Endodermal cell (in vitro differentiated cells): ENCODE measurements around the gene SND1. TPM values are rescaled to one million over a fixed set of nuclear protein-coding genes. Genes with fewer than 3 reads are reported as not detected.

Experiments
- DNase-seq: peaks from one replicate; pipeline ENCODE4 v3.0.0-alpha.2; 2017
- H3K27ac ChIP-seq: 2 replicates; pipeline ENCODE4 v1.5.1; 2013; ENCODE audit warnings: mild to moderate bottlenecking, low read depth, low read length, moderate library complexity
- H3K27me3 ChIP-seq: 2 replicates; pipeline ENCODE4 v1.6.1; 2013; ENCODE audit warnings: mild to moderate bottlenecking, low read length, moderate library complexity; ENCODE audit not compliant: insufficient read depth, control insufficient read depth, poor library complexity, severe bottlenecking
- H3K36me3 ChIP-seq: 2 replicates; pipeline ENCODE4 v1.7.0; 2013; ENCODE audit warnings: mild to moderate bottlenecking, low read length, moderate library complexity; ENCODE audit not compliant: control insufficient read depth, insufficient read depth
- H3K4me1 ChIP-seq: one replicate; pipeline ENCODE4 v1.7.0; 2013; ENCODE audit warnings: low read length; ENCODE audit not compliant: control insufficient read depth, insufficient read depth
- H3K4me3 ChIP-seq: 2 replicates; pipeline ENCODE4 v1.5.1; 2013; ENCODE audit warnings: mild to moderate bottlenecking, low read length, moderate library complexity
- H3K9ac ChIP-seq: 2 replicates; pipeline ENCODE4 v1.6.1; 2013; ENCODE audit warnings: mild to moderate bottlenecking, low read length, moderate library complexity; ENCODE audit not compliant: poor library complexity, severe bottlenecking; ENCODE audit errors: extremely low read depth
- H3K9me3 ChIP-seq: 2 replicates; pipeline ENCODE4 v1.6.1; 2013; ENCODE audit warnings: mild to moderate bottlenecking, low read length, moderate library complexity; ENCODE audit not compliant: control insufficient read depth
- H3K27ac Mint-ChIP-seq: 2 replicates; pipeline ENCODE4 v1.8.0; 2020; ENCODE audit warnings: mixed read lengths
- H3K27me3 Mint-ChIP-seq: 2 replicates; pipeline ENCODE4 v1.8.0; 2021; ENCODE audit warnings: mild to moderate bottlenecking, mixed read lengths; ENCODE audit not compliant: insufficient read depth
- H3K36me3 Mint-ChIP-seq: 2 replicates; pipeline ENCODE4 v1.8.0; 2020; ENCODE audit warnings: low read depth, mixed read lengths
- H3K4me1 Mint-ChIP-seq: 2 replicates; pipeline ENCODE4 v1.8.0; 2020; ENCODE audit warnings: mixed read lengths
- H3K4me3 Mint-ChIP-seq: 2 replicates; pipeline ENCODE4 v1.8.0; 2020; ENCODE audit warnings: mild to moderate bottlenecking, moderate library complexity, mixed read lengths
- H3K9me3 Mint-ChIP-seq: 2 replicates; pipeline ENCODE4 v1.8.0; 2020; ENCODE audit warnings: mild to moderate bottlenecking, mixed read lengths
- WGBS, 2 experiments: methylation state at CpG; one replicate each; pipeline versions ENCODE4 v1.1.5 to v1.1.7; 2013; ENCODE audit warnings: missing lambda C conversion rate in 2 of 2, mixed read lengths in 1 of 2; ENCODE audit not compliant: insufficient coverage in 1 of 2, insufficient read length in 1 of 2; 5-methylcytosine and 5-hydroxymethylcytosine counted together
- total RNA-seq, 2 donors: library from RNA; stranded (reverse); fragmentation: NEBNext Ultra II Directional in 1 of 2; extraction: Animal tissue kit (Norgen Biotek cat#: 25700) in 1 of 2; gene quantifications; 2 replicates in 1 of 2; 3 replicates in 1 of 2; pipeline ENCODE4 v1.2.1, GENCODE V29; 2021
- TF ChIP-seq, protein P1 (sequence below): fragments of 200-600 bp; sonication (generic); conservative IDR thresholded peaks from 2 replicates; pipeline ENCODE4 v1.5.0; 2021; ENCODE audit warnings: antibody characterized with exemption, mild to moderate bottlenecking

The SND1 gene
- total RNA-seq, 2 donors from 2014 or later = 240 to 267 TPM

DNA sequence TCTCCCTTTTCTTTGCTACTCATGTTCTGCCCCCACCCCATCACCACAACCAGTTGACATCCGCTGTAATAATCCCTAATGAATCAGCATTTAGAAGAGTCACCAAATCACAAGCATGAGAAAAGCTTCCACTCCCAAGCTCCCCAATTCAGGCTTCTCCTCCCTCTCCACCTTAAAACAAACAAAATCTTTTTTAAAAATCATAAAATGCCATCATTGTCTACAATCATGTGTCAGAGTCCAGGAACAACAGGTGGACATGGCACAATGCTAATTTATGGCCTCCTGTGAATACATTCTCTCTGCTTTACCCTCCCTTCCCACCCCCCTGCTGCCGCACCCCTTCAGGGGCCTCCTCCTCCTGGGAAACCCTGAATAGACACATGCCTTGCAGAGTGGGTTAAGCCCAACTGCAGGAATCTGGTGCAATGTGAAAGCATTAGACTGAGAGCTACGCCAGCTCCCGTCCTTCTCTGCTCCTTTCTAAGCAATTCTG lies 375.5 kb downstream of the SND1 start:
- H3K4me3 Mint-ChIP-seq = no peak overlapping the region
- H3K27ac ChIP-seq = peak overlapping the region; percentile 9

DNA sequence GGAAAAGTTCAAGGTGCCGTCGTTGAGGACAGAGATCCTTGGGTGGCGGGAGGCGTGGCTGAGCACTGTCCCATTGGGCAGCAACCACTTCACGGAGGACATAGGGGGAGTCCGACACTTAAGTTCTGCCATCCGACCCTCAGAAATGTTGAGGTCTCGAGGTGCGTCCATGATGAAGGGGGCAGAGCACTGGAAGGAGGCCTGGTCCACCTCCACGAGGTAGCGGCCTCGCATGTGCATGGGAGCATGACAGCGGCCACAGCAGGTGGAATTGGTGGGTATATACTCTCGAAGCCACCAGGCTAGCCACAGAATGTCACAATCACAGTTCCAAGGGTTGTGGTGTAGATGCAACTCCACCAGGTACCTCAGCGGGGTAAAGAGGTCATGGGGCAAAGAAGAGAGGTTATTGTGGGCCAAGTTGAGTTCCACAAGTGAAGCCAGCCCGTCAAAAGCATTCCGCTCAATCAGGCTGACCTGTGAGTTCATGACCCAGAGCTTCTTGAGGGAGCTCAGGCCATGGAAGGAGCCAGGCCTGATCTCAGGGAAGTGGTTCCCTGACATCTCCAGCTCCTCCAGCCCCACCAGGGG lies 377.5 kb downstream of the SND1 start:
- no peak overlapping the region for H3K9ac ChIP-seq
- Mint-ChIP-seq H3K36me3 (peaks cover 13% of the 10 kb centered on the region), H3K4me3 (no peak overlapping the region), H3K27me3 (peaks cover 47% of the 10 kb centered on the region), H3K4me1 (peaks cover 9% of the 10 kb centered on the region), H3K9me3 (no peaks in the 10 kb centered on the region), H3K27ac (no peak overlapping the region)
- peaks cover 27% of the 10 kb centered on the region for H3K27me3 ChIP-seq
- DNase-seq = no peak
- H3K36me3 ChIP-seq = peaks cover 28% of the 10 kb centered on the region
- TF ChIP-seq, protein P1, sequence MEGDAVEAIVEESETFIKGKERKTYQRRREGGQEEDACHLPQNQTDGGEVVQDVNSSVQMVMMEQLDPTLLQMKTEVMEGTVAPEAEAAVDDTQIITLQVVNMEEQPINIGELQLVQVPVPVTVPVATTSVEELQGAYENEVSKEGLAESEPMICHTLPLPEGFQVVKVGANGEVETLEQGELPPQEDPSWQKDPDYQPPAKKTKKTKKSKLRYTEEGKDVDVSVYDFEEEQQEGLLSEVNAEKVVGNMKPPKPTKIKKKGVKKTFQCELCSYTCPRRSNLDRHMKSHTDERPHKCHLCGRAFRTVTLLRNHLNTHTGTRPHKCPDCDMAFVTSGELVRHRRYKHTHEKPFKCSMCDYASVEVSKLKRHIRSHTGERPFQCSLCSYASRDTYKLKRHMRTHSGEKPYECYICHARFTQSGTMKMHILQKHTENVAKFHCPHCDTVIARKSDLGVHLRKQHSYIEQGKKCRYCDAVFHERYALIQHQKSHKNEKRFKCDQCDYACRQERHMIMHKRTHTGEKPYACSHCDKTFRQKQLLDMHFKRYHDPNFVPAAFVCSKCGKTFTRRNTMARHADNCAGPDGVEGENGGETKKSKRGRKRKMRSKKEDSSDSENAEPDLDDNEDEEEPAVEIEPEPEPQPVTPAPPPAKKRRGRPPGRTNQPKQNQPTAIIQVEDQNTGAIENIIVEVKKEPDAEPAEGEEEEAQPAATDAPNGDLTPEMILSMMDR = no peak
- 95 to 96% methylated on average over 11 to 17 of the region's 17 CpGs for WGBS, 2 experiments
- H3K4me3 ChIP-seq = no peak overlapping the region
- no peak overlapping the region for H3K27ac ChIP-seq
- H3K4me1 ChIP-seq = peaks cover 6% of the 10 kb centered on the region
- H3K9me3 ChIP-seq = no peaks in the 10 kb centered on the region

More for the DNA sequence above, 375.5 kb downstream of the SND1 start:
- H3K9me3 ChIP-seq = no peaks in the 10 kb centered on the region
- peaks cover 13% of the 10 kb centered on the region for H3K4me1 ChIP-seq
- no peak for DNase-seq
- H3K9me3 Mint-ChIP-seq = no peaks in the 10 kb centered on the region
- no peak overlapping the region for H3K9ac ChIP-seq
- TF ChIP-seq, protein P1 = no peak
- H3K4me3 ChIP-seq = no peak overlapping the region
- H3K27me3 Mint-ChIP-seq = peaks cover 27% of the 10 kb centered on the region
- no peak overlapping the region for H3K27ac Mint-ChIP-seq
- 54 to 80% methylated on average over 3 to 4 of the region's 4 CpGs for WGBS, 2 experiments
- H3K4me1 Mint-ChIP-seq = peaks cover 7% of the 10 kb centered on the region
- H3K36me3 ChIP-seq = peaks cover 38% of the 10 kb centered on the region
- H3K36me3 Mint-ChIP-seq = peaks cover 13% of the 10 kb centered on the region
- H3K27me3 ChIP-seq = peaks cover 10% of the 10 kb centered on the region

DNA sequence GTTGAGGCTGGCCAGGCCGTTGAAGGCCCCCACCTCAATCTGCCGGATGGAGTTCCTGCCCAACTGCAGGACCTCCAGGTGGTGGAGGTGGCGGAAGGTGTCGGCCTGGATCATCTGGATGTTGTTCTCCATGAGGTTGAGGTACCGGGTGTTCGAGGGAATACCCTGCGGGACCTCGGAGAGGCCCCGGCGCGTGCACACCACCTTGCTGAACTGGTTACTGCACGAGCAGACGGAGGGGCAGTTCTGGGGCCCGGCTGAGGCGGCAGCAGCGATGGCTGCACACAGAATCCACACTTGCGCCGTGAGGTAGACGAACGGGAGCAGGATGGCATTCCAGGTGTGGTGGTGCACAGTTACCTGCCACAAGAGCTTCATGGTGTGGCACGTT lies 378.3 kb downstream of the SND1 start:
- Histone ChIP-seq H3K9ac (no peak overlapping the region), H3K4me1 (peaks cover 6% of the 10 kb centered on the region), H3K9me3 (no peaks in the 10 kb centered on the region), H3K27me3 (peaks cover 27% of the 10 kb centered on the region), H3K27ac (no peak overlapping the region), H3K4me3 (peak overlapping the region; percentile 75), H3K36me3 (peaks cover 22% of the 10 kb centered on the region)
- DNase-seq = peak; percentile 77
- Mint-ChIP-seq H3K4me1 (peaks cover 9% of the 10 kb centered on the region), H3K27ac (peak overlapping the region; percentile 64), H3K4me3 (peak overlapping the region; percentile 64), H3K9me3 (no peaks in the 10 kb centered on the region), H3K27me3 (peaks cover 50% of the 10 kb centered on the region), H3K36me3 (peaks cover 13% of the 10 kb centered on the region)
- 61 to 72% methylated on average over 11 to 21 of the region's 21 CpGs for WGBS, 2 experiments
- TF ChIP-seq, protein P1 = no peak
